Aorta (tissue), 5 donors: ENCODE measurements around the gene GET4. TPM values are rescaled to one million over a fixed set of nuclear protein-coding genes. Genes with fewer than 3 reads are reported as not detected.
"Not testable (repeated sequence)": the region's sequence is repeated elsewhere in the genome, so short reads cannot be mapped to it uniquely, and the experiment has no call there.

Source experiments
- ATAC-seq: fragments of 200-7000 bp; cut with Tn5 transposase; one replicate; pipeline ENCODE4 v1.9.1; 2022; ENCODE audit warnings: moderate library complexity; ENCODE audit not compliant: low FRiP score
- DNase-seq, 2 donors: peaks; one replicate each; pipeline ENCODE4 v3.0.0-alpha.2; 2020
- H3K27ac ChIP-seq, 2 donors: one replicate each; pipeline ENCODE4 v1.5.1; 2013; ENCODE audit warnings: low read length in 2 of 2, mild to moderate bottlenecking in 2 of 2, moderate library complexity in 2 of 2, control low read depth in 1 of 2, inconsistent platforms in 1 of 2, low read depth in 1 of 2
- H3K27me3 ChIP-seq, 2 donors: one replicate each; pipeline ENCODE4 v1.6.1; 2013; ENCODE audit warnings: control low read depth in 1 of 2, low read length in 1 of 2, mild to moderate bottlenecking in 1 of 2, moderate library complexity in 1 of 2; ENCODE audit not compliant: insufficient read depth in 2 of 2, control insufficient read depth in 1 of 2
- H3K36me3 ChIP-seq, 2 donors: one replicate each; pipeline ENCODE4 v1.6.1; 2013; ENCODE audit warnings: control low read depth in 1 of 2, low read length in 1 of 2, mild to moderate bottlenecking in 1 of 2; ENCODE audit not compliant: insufficient read depth in 2 of 2, control insufficient read depth in 1 of 2
- H3K4me1 ChIP-seq, 2 donors: one replicate each; pipeline ENCODE4 v1.6.1; 2013; ENCODE audit warnings: low read length in 2 of 2, control low read depth in 1 of 2, mild to moderate bottlenecking in 1 of 2, moderate library complexity in 1 of 2; ENCODE audit not compliant: insufficient read depth in 2 of 2, control insufficient read depth in 1 of 2
- H3K4me3 ChIP-seq, 2 donors: one replicate each; pipeline ENCODE4 v1.5.1; 2013; ENCODE audit warnings: low read length in 2 of 2, control low read depth in 1 of 2, mild to moderate bottlenecking in 1 of 2
- H3K9me3 ChIP-seq: one replicate; pipeline ENCODE4 v1.6.1; 2013; ENCODE audit warnings: mild to moderate bottlenecking, low read length; ENCODE audit not compliant: control insufficient read depth
- WGBS, 2 donors: extraction: QIAGEN DNeasy Blood & Tissue Kit; methylation state at CpG; one replicate each; pipeline ENCODE4 v1.1.7; 2013; 5-methylcytosine and 5-hydroxymethylcytosine counted together
- intact Hi-C, 2 donors: fragments of 100-400 bp; cut with DNase I; formaldehyde crosslinking; loops; one replicate each; pipeline versions ENCODE4 v1.14.2 to v1.15.0; 2022
- polyA plus RNA-seq, 2 donors: library from polyadenylated mRNA; stranded (reverse); fragments of 200-250 nt; gene quantifications; one replicate each; pipeline ENCODE4 v1.2.3, GENCODE V29; 2013
- total RNA-seq, 2 donors: library from RNA; stranded (reverse); fragmentation: NEBNext Ultra II Directional; extraction: Animal tissue kit (Norgen Biotek cat#: 25700); gene quantifications; one replicate each; pipeline ENCODE4 v1.2.1, GENCODE V29; 2021
- donor health status: healthy with polysubstance abuse.
- donor health status: Bipolar disorder and iron deficiency.
- donor health status: DM: no; HTN: no; CAD: no.
- donor health status: DM: no; HTN: no; CAD: no.
- donor health status: DM: yes; HTN: yes; CAD: no.

The GET4 gene
- total and polyA plus RNA-seq, 4 donors = 16.5 to 58.3 (median 21.3) TPM

GRCh38 chr7:921581-922333 is 45.4 kb downstream of the GET4 start:
- DNase-seq (peak; percentile 45 to 70), ATAC-seq (no peak)
- no peaks in the 10 kb centered on the region for H3K9me3 ChIP-seq
- H3K4me3 ChIP-seq = no peak overlapping the region
- intact Hi-C loops = no loop called here
- H3K27me3 ChIP-seq = no peaks in the 10 kb centered on the region
- no peaks in the 10 kb centered on the region for H3K4me1 ChIP-seq
- whole genome bisulfite sequencing, 2 donors = 86 to 89% methylated on average over 33 to 36 of the region's 36 CpGs
- H3K36me3 ChIP-seq = no peaks in the 10 kb centered on the region
- no peak overlapping the region for H3K27ac ChIP-seq

GRCh38 chr7:922334-923107 is 46.2 kb downstream of the GET4 start:
- Histone ChIP-seq H3K4me1 (no peaks in the 10 kb centered on the region), H3K27me3 (no peaks in the 10 kb centered on the region), H3K27ac (no peak overlapping the region), H3K4me3 (no peak overlapping the region), H3K36me3 (no peaks in the 10 kb centered on the region), H3K9me3 (no peaks in the 10 kb centered on the region)
- WGBS, 2 donors = 83 to 85% methylated on average over 22 to 29 of the region's 29 CpGs
- no peak for ATAC-seq
- intact Hi-C loops = no loop called here
- peak; percentile 42 to 61 for DNase-seq

GRCh38 chr7:923108-924041 is 47.0 kb downstream of the GET4 start:
- ATAC-seq (peak; percentile 15), DNase-seq (peak; percentile 85 to 90)
- no peaks in the 10 kb centered on the region for H3K27me3 ChIP-seq
- no peak overlapping the region for H3K27ac ChIP-seq
- no peak overlapping the region for H3K4me3 ChIP-seq
- no peaks in the 10 kb centered on the region for H3K36me3 ChIP-seq
- WGBS, 2 donors = 82 to 86% methylated on average over 34 to 40 of the region's 40 CpGs
- H3K4me1 ChIP-seq = no peaks in the 10 kb centered on the region
- intact Hi-C loops = no loop called here
- H3K9me3 ChIP-seq = no peaks in the 10 kb centered on the region

GRCh38 chr7:924042-924441 is 47.7 kb downstream of the GET4 start:
- intact Hi-C loops, ATAC-seq, H3K27me3 ChIP-seq, H3K4me1 ChIP-seq, H3K4me3 ChIP-seq, H3K27ac ChIP-seq, H3K9me3 ChIP-seq, H3K36me3 ChIP-seq: not testable (repeated sequence)
- WGBS, 2 donors = 79 to 86% methylated on average over 8 to 24 of the region's 25 CpGs
- peak; percentile 39 to 67 for DNase-seq

- H3K27ac ChIP-seq = no peak overlapping the region
- no peak overlapping the region for H3K4me3 ChIP-seq
- no peaks in the 10 kb centered on the region for H3K27me3 ChIP-seq
- WGBS, 2 donors = 43 to 46% methylated on average over 24 of the region's 24 CpGs
- no peaks in the 10 kb centered on the region for H3K9me3 ChIP-seq
- no peaks in the 10 kb centered on the region for H3K36me3 ChIP-seq
- DNase-seq (peak; percentile 57 to 69), ATAC-seq (no peak)
- H3K4me1 ChIP-seq = no peaks in the 10 kb centered on the region
- intact Hi-C loops = no loop called here
These were observed 48.3 kb downstream of the GET4 start for GRCh38 chr7:924541-925231.

GRCh38 chr7:925601-926000 is 49.2 kb downstream of the GET4 start:
- DNase-seq (peak; percentile 64 to 77), ATAC-seq (no peak)
- intact Hi-C loops = no loop called here
- no peak overlapping the region for H3K27ac ChIP-seq
- no peaks in the 10 kb centered on the region for H3K27me3 ChIP-seq
- 70 to 75% methylated on average over 17 to 18 of the region's 18 CpGs for WGBS, 2 donors
- no peak overlapping the region for H3K4me3 ChIP-seq
- no peaks in the 10 kb centered on the region for H3K4me1 ChIP-seq
- no peaks in the 10 kb centered on the region for H3K36me3 ChIP-seq
- H3K9me3 ChIP-seq = no peaks in the 10 kb centered on the region

- intact Hi-C loops = no loop called here
- H3K4me1 ChIP-seq = no peaks in the 10 kb centered on the region
- 89 to 91% methylated on average over 40 to 47 of the region's 47 CpGs for WGBS, 2 donors
- ATAC-seq (no peak), DNase-seq (peak; percentile 28 to 57)
- no peak overlapping the region for H3K4me3 ChIP-seq
- H3K27ac ChIP-seq = no peak overlapping the region
- no peaks in the 10 kb centered on the region for H3K36me3 ChIP-seq
- no peaks in the 10 kb centered on the region for H3K27me3 ChIP-seq
- no peaks in the 10 kb centered on the region for H3K9me3 ChIP-seq
These were observed 50.0 kb downstream of the GET4 start for GRCh38 chr7:926061-927030.
